ENCODE results near the gene PCDH1.
"Not testable (repeated sequence)": the region's sequence is repeated elsewhere in the genome, so short reads cannot be mapped to it uniquely, and the experiment has no call there.

Gene PCDH1

GRCh38 chr5:141898448-141899049 is 20.3 kb upstream of the PCDH1 start:
- no peak for DNase-seq (ENCODE audit: low read depth in 2 of 2)

- DNase-seq (ENCODE audit: low read depth in 2 of 2): no peak
Measured at GRCh38 chr5:141897425-141897824, 19.2 kb upstream of the PCDH1 start.

GRCh38 chr5:141890429-141890828 is 12.2 kb upstream of the PCDH1 start:
- not testable (repeated sequence) for DNase-seq (ENCODE audit: low read depth in 2 of 2)

GRCh38 chr5:141889282-141889871 is 11.2 kb upstream of the PCDH1 start:
- no peak for DNase-seq (ENCODE audit: low read depth in 2 of 2)

GRCh38 chr5:141883892-141884318 is 5.7 kb upstream of the PCDH1 start:
- DNase-seq (ENCODE audit: low read depth in 2 of 2): no peak

GRCh38 chr5:141883184-141883891 is 5.1 kb upstream of the PCDH1 start:
- no peak for DNase-seq (ENCODE audit: low read depth in 2 of 2)

GRCh38 chr5:141882594-141883183 is 4.5 kb upstream of the PCDH1 start:
- DNase-seq (ENCODE audit: low read depth in 2 of 2): no peak

GRCh38 chr5:141881886-141882285 is 3.7 kb upstream of the PCDH1 start:
- DNase-seq (ENCODE audit: low read depth in 2 of 2): no peak

- DNase-seq (ENCODE audit: low read depth in 2 of 2): no peak
Measured at GRCh38 chr5:141880961-141881801, 3.0 kb upstream of the PCDH1 start.

GRCh38 chr5:141879941-141880738 is 1.9 kb upstream of the PCDH1 start:
- DNase-seq (ENCODE audit: low read depth in 2 of 2): no peak

GRCh38 chr5:141879426-141879759 is 1.2 kb upstream of the PCDH1 start:
- no peak for DNase-seq (ENCODE audit: low read depth in 2 of 2)

- DNase-seq (ENCODE audit: low read depth in 2 of 2): peak; percentile 65 to 66
Measured at GRCh38 chr5:141878711-141879425, 658 bp upstream of the PCDH1 start.

GRCh38 chr5:141877356-141878185 is 639 bp downstream of the PCDH1 start:
- DNase-seq (ENCODE audit: low read depth in 2 of 2): no peak

- no peak for DNase-seq (ENCODE audit: low read depth in 2 of 2)
Measured at GRCh38 chr5:141876628-141877355, 1.4 kb downstream of the PCDH1 start.

GRCh38 chr5:141875795-141876627 is 2.2 kb downstream of the PCDH1 start:
- DNase-seq (ENCODE audit: low read depth in 2 of 2): no peak

GRCh38 chr5:141875022-141875740 is 3.0 kb downstream of the PCDH1 start:
- DNase-seq (ENCODE audit: low read depth in 2 of 2): no peak

GRCh38 chr5:141874262-141874964 is 3.8 kb downstream of the PCDH1 start:
- DNase-seq (ENCODE audit: low read depth in 2 of 2): no peak

Data from fibroblast of skin of left quadriceps (primary cell).